HG02870 (cell line): Measurements from ENCODE around the gene ACSF3.
"Not testable (repeated sequence)": the region's sequence is repeated elsewhere in the genome, so short reads cannot be mapped to it uniquely, and the experiment has no call there.

Experiments
- ATAC-seq: cut with Tn5 transposase; IDR thresholded peaks from one replicate; pipeline ENCODE4 v1.9.1; 2021; ENCODE audit warnings: mild to moderate bottlenecking, moderate library complexity; ENCODE audit not compliant: unreplicated experiment

Gene ACSF3

GRCh38 chr16:89156740-89157645 lies 63.3 kb downstream of the ACSF3 start:
- no peak for ATAC-seq

GRCh38 chr16:89157778-89158177 lies 64.1 kb downstream of the ACSF3 start:
- ATAC-seq = no peak

GRCh38 chr16:89159066-89159849 lies 65.6 kb downstream of the ACSF3 start:
- no peak for ATAC-seq

GRCh38 chr16:89159850-89160354 lies 66.2 kb downstream of the ACSF3 start:
- no peak for ATAC-seq

GRCh38 chr16:89160977-89161701 lies 67.5 kb downstream of the ACSF3 start:
- ATAC-seq = no peak

GRCh38 chr16:89161763-89162713 lies 68.4 kb downstream of the ACSF3 start:
- ATAC-seq = no peak

- ATAC-seq = no peak
Measured at GRCh38 chr16:89163297-89163696, 69.6 kb downstream of the ACSF3 start.

- ATAC-seq = no peak
Measured at GRCh38 chr16:89164436-89164835, 70.8 kb downstream of the ACSF3 start.

- no peak for ATAC-seq
Measured at GRCh38 chr16:89164847-89165680, 71.4 kb downstream of the ACSF3 start.

GRCh38 chr16:89165681-89165979 lies 72.0 kb downstream of the ACSF3 start:
- ATAC-seq = not testable (repeated sequence)

- ATAC-seq = no peak
Measured at GRCh38 chr16:89166696-89167424, 73.2 kb downstream of the ACSF3 start.

GRCh38 chr16:89167425-89167941 lies 73.8 kb downstream of the ACSF3 start:
- ATAC-seq = no peak

GRCh38 chr16:89168381-89169189 lies 74.9 kb downstream of the ACSF3 start:
- no peak for ATAC-seq

GRCh38 chr16:89169778-89170177 lies 76.1 kb downstream of the ACSF3 start:
- ATAC-seq = no peak

GRCh38 chr16:89170346-89171215 lies 76.9 kb downstream of the ACSF3 start:
- ATAC-seq = no peak
